ENCODE measurements around the gene NR5A1.

Gene NR5A1

DNA sequence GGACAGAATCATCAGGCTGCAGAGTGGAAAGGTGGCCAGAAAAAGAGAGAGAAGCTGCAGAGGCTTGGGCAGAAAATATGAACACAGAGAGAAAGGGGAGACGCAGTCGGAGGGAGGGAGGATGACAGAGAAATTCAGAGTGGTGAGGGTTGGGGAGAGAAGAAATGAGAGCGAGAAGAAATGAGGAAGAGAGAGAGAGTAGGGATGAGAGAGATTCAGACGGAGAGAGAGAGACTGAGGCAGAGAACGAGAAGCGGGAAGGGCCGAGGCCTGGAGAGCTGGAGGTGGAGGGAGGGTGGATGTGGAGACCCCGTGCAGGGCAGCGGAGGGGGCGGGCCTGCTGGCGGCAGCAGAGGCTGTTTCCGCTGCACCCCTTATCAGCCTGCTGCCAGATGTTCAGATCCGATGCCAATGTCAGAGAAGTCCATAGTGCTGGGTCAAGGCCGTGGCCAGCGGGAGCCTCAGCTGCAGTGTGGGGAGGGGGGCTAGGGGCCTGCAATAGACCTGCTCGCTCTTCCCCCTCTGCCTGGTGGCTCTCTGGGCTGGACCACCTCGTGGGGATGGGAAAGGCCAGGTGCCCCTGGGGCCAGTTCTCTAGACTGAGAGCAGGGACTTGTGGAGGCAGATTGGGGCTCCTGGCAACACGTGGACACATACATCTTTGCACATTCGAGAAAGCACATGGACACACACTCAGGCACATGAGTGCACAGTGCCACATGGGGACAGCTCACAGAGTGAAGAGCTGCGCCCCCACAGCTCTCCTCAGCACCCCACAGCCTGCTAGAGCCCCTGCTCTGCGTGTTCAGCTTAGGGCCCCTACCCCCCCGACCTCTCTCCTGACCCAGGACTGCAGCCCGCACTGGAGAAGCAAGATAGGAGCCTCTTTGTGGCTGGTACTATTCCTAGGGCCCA lies 4.9 kb upstream of the NR5A1 start:
- Histone ChIP-seq H4K20me1 (ENCODE audit: low read depth, low read length) (no peaks in the 10 kb centered on the region), H3K27me3 (ENCODE audit: low read length) (no peaks in the 10 kb centered on the region), H3K27ac (ENCODE audit: low read depth, low read length) (no peak overlapping the region), H3K4me2 (ENCODE audit: low read depth, low read length, poor library complexity, severe bottlenecking) (no peak overlapping the region), H3K9me2 (replicated peaks; ENCODE audit: insufficient read depth, low read length) (no peaks in the 10 kb centered on the region), H3F3A (ENCODE audit: insufficient read depth) (no peaks in the 10 kb centered on the region), H3K79me2 (ENCODE audit: insufficient read depth, low read length) (no peaks in the 10 kb centered on the region), H3K36me3 (ENCODE audit: low read length) (no peaks in the 10 kb centered on the region), H3K9me3 (ENCODE audit: insufficient read depth, low read length) (no peaks in the 10 kb centered on the region), H3K9ac (ENCODE audit: low read length) (no peak overlapping the region), H2AFZ (ENCODE audit: low read depth, low read length, severe bottlenecking) (no peak overlapping the region), H3K4me3 (ENCODE audit: insufficient read depth, low read length, poor library complexity, severe bottlenecking) (no peak overlapping the region)
- TF ChIP-seq CTCF (IDR thresholded peaks at IDR 0.05; ENCODE audit: insufficient read depth, low read length, poor library complexity, severe bottlenecking) (no peak), EZH2phosphoT487 (conservative IDR thresholded peaks at IDR 0.05; ENCODE audit: low read length) (no peak)

DNA sequence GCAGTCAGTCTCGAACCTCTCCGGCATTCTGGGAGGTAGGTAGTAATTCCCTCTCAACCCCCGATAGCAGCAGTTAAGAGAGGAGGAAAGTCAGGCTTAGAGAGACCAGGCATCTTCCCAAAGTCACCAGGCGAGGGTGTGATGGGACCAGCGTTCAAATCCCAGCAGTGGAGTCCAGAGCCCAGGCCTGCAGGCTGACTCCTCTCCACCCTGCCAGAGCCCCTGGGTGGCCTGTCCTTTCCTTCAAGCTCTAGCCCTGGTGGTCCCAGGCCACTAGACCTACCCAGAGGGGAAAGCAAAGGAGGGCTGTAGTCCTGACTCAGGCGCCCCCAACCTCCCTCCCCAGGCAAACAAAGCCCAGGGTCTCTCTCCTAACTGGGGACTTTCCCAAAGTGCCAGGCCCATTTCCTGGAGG lies 4.2 kb upstream of the NR5A1 start:
- H3K9ac ChIP-seq (ENCODE audit: low read length), result no peak overlapping the region
- H3K4me3 ChIP-seq (ENCODE audit: insufficient read depth, low read length, poor library complexity, severe bottlenecking), result no peak overlapping the region
- H2AFZ ChIP-seq (ENCODE audit: low read depth, low read length, severe bottlenecking), result no peak overlapping the region
- H3K27me3 ChIP-seq (ENCODE audit: low read length), result no peaks in the 10 kb centered on the region
- no peaks in the 10 kb centered on the region for H3K9me3 ChIP-seq (ENCODE audit: insufficient read depth, low read length)
- no peaks in the 10 kb centered on the region for H3K36me3 ChIP-seq (ENCODE audit: low read length)
- no peak overlapping the region for H3K27ac ChIP-seq (ENCODE audit: low read depth, low read length)
- H3F3A ChIP-seq (ENCODE audit: insufficient read depth), result no peaks in the 10 kb centered on the region
- H3K79me2 ChIP-seq (ENCODE audit: insufficient read depth, low read length), result no peaks in the 10 kb centered on the region
- H4K20me1 ChIP-seq (ENCODE audit: low read depth, low read length), result no peaks in the 10 kb centered on the region
- no peaks in the 10 kb centered on the region for H3K9me2 ChIP-seq (replicated peaks; ENCODE audit: insufficient read depth, low read length)
- H3K4me2 ChIP-seq (ENCODE audit: low read depth, low read length, poor library complexity, severe bottlenecking), result no peak overlapping the region
- TF ChIP-seq CTCF (IDR thresholded peaks at IDR 0.05; ENCODE audit: insufficient read depth, low read length, poor library complexity, severe bottlenecking) (no peak), EZH2phosphoT487 (conservative IDR thresholded peaks at IDR 0.05; ENCODE audit: low read length) (no peak)

DNA sequence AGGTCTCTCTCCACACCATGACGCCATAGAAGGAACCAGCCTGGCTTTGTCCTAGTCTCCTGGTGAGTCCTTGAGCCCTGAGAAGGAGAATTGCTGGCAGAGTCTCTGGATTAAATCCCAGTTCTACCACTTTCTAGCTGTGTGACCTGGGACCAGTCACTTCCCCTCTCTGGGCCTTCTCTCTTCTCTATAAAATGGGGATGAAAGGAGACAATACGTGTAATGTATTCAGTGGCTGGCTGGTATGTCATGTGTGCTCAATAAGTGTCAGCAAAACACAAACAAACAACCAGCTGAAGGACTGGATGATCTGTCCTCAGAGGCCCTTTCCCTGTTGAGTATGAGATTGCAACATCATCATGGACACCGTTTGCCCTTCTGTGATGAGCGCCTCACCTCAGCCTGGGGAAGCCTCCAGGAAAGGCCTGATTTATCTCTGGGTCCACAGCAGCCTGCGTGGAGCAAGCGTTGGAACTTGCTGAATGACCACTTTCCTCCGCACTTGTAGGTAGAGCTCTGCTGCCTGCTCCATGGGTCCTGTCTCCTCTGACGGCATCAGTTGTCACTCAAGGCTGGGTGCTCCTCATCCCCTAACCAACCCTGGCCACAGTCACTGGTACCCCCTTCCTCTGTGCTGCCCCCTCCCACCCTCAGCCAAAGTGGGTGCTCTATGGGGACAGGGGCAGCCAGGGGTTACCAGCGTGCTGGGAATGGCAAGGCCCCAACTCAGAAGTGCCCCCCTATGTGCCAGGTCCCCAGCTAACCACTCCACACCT lies 3.6 kb upstream of the NR5A1 start:
- Histone ChIP-seq H3K9me3 (ENCODE audit: insufficient read depth, low read length) (no peaks in the 10 kb centered on the region), H4K20me1 (ENCODE audit: low read depth, low read length) (no peaks in the 10 kb centered on the region), H3K9me2 (replicated peaks; ENCODE audit: insufficient read depth, low read length) (no peaks in the 10 kb centered on the region), H2AFZ (ENCODE audit: low read depth, low read length, severe bottlenecking) (no peak overlapping the region), H3K27me3 (ENCODE audit: low read length) (no peaks in the 10 kb centered on the region), H3K27ac (ENCODE audit: low read depth, low read length) (no peak overlapping the region), H3F3A (ENCODE audit: insufficient read depth) (no peaks in the 10 kb centered on the region), H3K4me2 (ENCODE audit: low read depth, low read length, poor library complexity, severe bottlenecking) (no peak overlapping the region), H3K4me3 (ENCODE audit: insufficient read depth, low read length, poor library complexity, severe bottlenecking) (no peak overlapping the region), H3K9ac (ENCODE audit: low read length) (no peak overlapping the region), H3K79me2 (ENCODE audit: insufficient read depth, low read length) (no peaks in the 10 kb centered on the region), H3K36me3 (ENCODE audit: low read length) (no peaks in the 10 kb centered on the region)
- TF ChIP-seq CTCF (IDR thresholded peaks at IDR 0.05; ENCODE audit: insufficient read depth, low read length, poor library complexity, severe bottlenecking) (no peak), EZH2phosphoT487 (conservative IDR thresholded peaks at IDR 0.05; ENCODE audit: low read length) (no peak)
